ENCODE data around the gene MINDY4.

- TF ChIP-seq CTCF (IDR thresholded peaks at IDR 0.05) = no peak
- no peak for TF ChIP-seq POLR2A (IDR thresholded peaks at IDR 0.05)
Measured at GRCh38 chr7:30931161-30931928, 160.1 kb downstream of the MINDY4 start.
